Posterior cingulate gyrus (tissue), 11 donors: ENCODE measurements around the gene NT5DC3.

Source experiments
- DNase-seq, 10 donors: peaks; one replicate each; pipeline versions ENCODE4 v3.0.0 to v3.0.0-alpha.2; 2020 to 2021; ENCODE audit warnings: mixed read lengths in 3 of 10
- intact Hi-C: fragments of 100-400 bp; cut with DNase I; formaldehyde crosslinking; loops from one replicate; pipeline ENCODE4 v1.15.1; 2023

NT5DC3 gene

GRCh38 chr12:103758310-103759089, 82.5 kb downstream of the NT5DC3 start:
- intact Hi-C loops: no loop called here
- peak in 1 of 10 donors; percentile 77 for DNase-seq

- no peak for DNase-seq
- intact Hi-C loops: no loop called here
These were observed 83.8 kb downstream of the NT5DC3 start for GRCh38 chr12:103757248-103757647.

GRCh38 chr12:103756443-103756842, 84.6 kb downstream of the NT5DC3 start:
- intact Hi-C loops: no loop called here
- DNase-seq: no peak

- intact Hi-C loops: no loop called here
These were observed 85.6 kb downstream of the NT5DC3 start for GRCh38 chr12:103755425-103755824.

DNA sequence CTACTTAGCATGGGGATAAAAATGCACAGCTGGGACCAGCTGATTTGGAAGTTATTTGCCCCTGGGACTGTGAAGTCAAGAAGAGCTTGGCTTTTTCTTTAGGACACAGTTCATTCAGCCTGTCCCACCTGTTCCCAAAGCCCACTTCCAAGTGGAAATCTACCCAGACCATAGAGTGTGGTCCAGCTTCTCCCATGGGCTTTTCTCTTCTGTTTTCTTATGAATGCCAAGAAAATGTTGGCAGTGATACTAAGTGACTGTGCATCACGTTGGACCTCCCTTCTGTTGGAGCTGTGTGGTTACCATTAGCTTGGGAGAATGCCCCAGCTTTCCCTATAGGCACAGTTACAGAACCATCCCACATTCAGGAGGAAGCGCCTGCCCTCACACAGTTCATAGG, 89.4 kb downstream of the NT5DC3 start:
- intact Hi-C loops: no loop called here
- no peak for DNase-seq

More at GRCh38 chr12:103755425-103755824, 85.6 kb downstream of the NT5DC3 start:
- DNase-seq: no peak

- DNase-seq: no peak
- intact Hi-C loops: no loop called here
These were observed 89.9 kb downstream of the NT5DC3 start for GRCh38 chr12:103751171-103751570.

- no peak for DNase-seq
- intact Hi-C loops: no loop called here
These were observed 92.2 kb downstream of the NT5DC3 start for GRCh38 chr12:103748875-103749274.

DNA sequence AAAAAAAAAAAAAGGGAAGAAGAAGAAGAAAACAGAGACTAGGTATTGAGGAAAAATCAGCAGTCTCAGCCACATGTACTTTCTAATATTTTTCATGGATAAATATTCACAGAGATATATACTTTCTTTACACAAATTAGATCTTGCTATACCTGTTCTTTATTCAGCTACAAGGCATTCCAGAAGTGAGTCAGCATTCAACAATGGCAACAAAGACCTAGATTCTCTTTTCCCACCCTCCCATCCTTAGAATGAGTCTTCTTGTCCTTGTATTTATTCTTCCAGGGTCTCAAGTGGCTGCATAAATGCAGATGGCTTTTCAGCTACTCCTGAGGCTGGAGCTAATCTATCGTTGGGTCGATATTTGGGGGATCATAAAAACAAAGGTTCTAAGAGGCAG, 93.0 kb downstream of the NT5DC3 start:
- DNase-seq: no peak
- intact Hi-C loops: no loop called here

GRCh38 chr12:103745962-103746361, 95.1 kb downstream of the NT5DC3 start:
- no peak for DNase-seq
- intact Hi-C loops: no loop called here

DNA sequence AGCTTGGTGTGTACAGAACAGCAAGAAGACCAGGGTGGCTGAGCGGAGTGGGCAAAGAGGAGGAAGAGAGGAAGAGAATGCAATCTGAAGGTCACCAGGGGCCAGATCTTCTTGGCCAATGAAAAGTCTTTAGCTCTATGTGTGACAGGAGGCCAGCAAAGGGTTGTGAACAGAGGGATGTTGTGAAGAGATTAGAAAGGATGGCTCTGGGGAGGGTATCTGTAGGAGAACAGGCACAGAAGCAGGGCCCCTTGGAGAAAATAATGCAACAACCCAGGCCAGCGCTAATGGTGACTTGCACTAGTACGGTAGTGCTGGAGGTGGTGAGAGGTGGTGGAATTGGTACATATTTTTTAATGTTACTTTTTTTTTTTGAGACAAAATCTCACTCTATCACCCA, 97.2 kb downstream of the NT5DC3 start:
- DNase-seq: no peak
- intact Hi-C loops: no loop called here

DNA sequence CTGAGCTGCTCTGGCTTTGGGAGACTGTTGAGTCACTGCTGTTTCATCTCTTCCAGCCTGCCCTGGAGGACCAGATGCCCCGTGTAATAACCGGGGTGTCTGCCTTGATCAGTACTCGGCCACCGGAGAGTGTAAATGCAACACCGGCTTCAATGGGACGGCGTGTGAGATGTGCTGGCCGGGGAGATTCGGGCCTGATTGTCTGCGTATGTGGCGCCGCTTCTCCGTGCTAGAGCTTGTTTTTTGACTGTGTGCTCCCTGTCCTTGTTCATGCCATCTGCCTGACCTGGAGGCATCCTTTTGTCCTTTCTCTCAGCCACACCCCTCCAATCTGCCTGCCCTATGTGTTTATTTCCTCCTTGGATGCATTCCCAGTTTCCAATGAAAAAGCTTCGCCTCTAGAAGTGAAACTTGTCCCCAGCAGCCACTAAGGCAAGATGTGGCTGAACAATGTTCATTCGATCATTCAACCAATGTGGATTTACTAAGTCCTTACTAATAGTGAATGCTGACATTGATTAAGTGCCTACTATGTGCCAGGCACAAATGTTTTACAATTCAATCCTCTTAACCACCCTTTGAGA, 98.6 kb downstream of the NT5DC3 start:
- no peak for DNase-seq
- intact Hi-C loops: no loop called here

DNA sequence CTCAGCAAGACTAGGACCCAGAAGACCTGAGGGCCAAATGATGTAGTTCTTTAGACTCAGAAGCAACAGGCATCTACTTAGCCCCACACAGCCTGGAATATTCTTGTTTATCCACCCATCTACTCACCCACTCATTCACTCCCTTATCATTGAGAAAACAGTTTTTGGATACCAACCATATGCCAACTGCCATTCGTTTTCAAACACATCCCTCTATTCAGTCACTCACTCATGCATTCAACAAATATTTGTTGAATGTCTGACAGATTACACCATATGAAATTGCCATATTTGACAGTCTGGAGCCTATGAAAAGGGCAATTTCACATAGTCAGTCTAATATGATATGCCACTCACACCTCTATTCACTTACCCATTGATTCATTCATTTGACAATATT, 103.2 kb downstream of the NT5DC3 start:
- DNase-seq: no peak
- intact Hi-C loops: no loop called here

DNA sequence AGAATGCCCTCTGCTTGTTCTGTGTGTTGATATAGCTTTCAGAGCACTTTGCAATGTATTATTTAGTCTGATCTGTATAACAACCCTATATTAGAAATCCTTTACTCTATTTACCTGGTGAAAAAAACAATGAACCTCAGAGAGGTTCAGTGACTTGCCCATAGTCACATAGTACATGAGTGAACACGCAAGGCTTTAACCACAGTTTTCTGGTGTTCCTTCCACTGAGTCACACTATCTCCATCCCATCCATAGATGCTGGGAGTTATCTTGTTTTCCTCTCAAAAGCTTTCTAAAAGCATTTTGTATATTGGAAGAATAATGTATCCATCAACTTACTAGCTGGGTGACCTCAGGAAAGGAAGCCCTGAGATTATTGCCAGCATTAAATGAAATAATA, 104.5 kb downstream of the NT5DC3 start:
- intact Hi-C loops: no loop called here
- DNase-seq: no peak

DNA sequence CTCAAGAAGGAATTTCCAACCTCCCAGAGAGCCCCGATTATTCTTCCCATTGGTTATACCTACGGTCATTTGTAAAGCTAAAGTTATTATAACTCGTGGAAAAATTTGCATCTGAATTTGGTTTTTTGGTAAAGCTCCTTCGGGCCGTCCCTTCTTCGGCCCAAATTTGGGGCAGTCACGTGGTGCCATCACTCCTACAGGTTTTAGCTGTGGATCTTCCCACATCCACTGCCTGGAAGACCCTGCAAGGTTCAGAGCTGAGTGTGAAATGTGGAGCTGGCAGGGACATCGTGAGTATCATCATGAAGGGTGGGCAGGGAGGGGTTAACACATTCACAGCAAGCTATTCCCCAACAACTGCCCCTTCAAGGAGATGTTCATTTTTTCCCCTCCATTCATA, 105.7 kb downstream of the NT5DC3 start:
- no peak for DNase-seq
- intact Hi-C loops: no loop called here

- intact Hi-C loops: no loop called here
- no peak for DNase-seq
These were observed 106.2 kb downstream of the NT5DC3 start for GRCh38 chr12:103734863-103735262.

DNA sequence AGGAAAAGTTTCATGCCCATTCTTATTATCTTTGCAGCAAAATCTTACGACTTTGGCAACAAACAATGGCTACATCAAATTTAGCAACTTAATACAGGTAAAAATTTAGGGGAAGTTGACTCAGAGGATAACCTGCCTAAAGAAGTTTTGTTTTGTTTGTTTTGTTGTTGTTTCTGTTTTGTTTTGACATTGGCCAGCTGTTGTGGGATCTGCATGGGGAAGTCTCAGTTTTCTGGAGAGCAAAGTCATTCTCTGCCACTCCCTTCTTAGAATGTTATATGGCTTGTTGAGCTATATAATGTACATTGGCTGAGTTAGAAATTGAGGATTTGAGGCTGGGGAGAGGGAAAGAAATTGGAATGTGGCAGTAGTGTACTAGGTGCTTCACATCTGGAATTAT, 109.5 kb downstream of the NT5DC3 start:
- intact Hi-C loops: no loop called here
- no peak for DNase-seq

GRCh38 chr12:103729499-103729898, 111.5 kb downstream of the NT5DC3 start:
- no peak for DNase-seq
- intact Hi-C loops: no loop called here

DNA sequence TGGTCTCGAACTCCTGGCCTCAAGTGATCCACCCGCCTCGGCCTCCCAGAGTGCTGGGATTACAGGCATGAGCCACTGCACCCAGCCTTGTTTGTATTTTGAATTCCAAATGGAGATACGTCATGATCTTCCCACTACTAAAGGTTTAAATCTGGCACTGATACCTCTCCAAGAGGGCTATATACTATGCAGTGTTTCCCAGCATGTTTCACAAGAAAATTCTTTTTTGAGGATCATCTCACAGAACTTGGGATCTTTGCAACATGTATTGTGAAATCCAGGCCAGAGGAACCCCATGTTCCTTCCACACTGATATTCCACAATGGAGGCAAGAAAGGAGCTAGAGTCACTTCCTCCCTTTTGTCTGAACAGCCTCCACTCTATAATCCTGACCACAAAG, 112.7 kb downstream of the NT5DC3 start:
- no peak for DNase-seq
- intact Hi-C loops: no loop called here

GRCh38 chr12:103727638-103728037, 113.4 kb downstream of the NT5DC3 start:
- DNase-seq: no peak
- intact Hi-C loops: no loop called here

- DNase-seq: no peak
- intact Hi-C loops: no loop called here
These were observed 115.6 kb downstream of the NT5DC3 start for GRCh38 chr12:103725398-103725797.
